ENCODE measurements around the gene PRRX1.

Gene PRRX1

DNA sequence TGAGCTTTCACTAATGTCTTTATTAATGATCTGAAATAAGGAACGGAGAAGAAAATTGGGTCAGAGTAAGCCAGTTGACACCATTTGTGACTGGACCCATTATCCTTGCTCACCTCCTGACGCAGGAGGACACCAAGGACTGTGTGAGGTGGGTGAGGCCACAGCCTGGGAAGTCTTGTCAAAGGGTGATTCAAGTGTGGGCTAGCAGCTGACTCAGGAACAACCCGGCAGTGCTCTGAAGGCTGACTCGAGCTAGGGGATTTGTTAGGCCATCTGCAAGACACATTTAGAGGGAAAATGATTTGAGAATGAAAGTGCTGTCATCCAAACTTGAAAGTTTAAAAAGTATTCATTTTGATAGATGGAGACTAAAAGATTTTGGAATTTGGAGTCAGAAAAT is 21.2 kb downstream of the PRRX1 start:
- DNase-seq (ENCODE audit: low spot score): no peak
- in situ Hi-C loops (cut with MboI; ENCODE audit: low pct_unique_long_range_greater_than_20kb, low sequenced_read_pairs, unreplicated experiment): loop anchor here (25.0 kb wide), 1 partner anchor 202 kb away; no protein-coding TSS in a partner anchor
- TF ChIP-seq, protein P1, sequence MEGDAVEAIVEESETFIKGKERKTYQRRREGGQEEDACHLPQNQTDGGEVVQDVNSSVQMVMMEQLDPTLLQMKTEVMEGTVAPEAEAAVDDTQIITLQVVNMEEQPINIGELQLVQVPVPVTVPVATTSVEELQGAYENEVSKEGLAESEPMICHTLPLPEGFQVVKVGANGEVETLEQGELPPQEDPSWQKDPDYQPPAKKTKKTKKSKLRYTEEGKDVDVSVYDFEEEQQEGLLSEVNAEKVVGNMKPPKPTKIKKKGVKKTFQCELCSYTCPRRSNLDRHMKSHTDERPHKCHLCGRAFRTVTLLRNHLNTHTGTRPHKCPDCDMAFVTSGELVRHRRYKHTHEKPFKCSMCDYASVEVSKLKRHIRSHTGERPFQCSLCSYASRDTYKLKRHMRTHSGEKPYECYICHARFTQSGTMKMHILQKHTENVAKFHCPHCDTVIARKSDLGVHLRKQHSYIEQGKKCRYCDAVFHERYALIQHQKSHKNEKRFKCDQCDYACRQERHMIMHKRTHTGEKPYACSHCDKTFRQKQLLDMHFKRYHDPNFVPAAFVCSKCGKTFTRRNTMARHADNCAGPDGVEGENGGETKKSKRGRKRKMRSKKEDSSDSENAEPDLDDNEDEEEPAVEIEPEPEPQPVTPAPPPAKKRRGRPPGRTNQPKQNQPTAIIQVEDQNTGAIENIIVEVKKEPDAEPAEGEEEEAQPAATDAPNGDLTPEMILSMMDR (IDR thresholded peaks at IDR 0.05; ENCODE audit: extremely low read depth, insufficient read depth, missing control alignments): no peak

DNA sequence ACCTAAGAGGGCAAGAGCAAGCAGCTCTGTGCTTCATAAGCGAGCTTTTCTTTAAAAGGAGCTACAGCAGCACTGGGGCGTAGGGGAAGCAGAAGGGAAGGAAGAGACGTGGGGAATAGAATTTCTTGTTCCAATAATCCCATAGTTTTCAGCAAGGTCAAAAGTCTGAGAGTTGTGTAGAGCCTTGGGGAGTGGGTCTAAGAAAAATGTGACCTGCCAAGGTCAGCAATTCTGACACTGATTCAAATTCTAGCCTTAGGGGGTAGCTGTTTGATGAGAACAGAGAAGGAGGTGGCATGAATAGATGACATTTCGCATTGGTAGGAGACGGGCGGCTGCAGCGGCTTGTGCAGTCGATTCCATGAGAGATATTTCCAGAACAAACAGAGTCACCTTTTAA is 22.4 kb downstream of the PRRX1 start:
- DNase-seq (ENCODE audit: low spot score): no peak
- in situ Hi-C loops (cut with MboI; ENCODE audit: low pct_unique_long_range_greater_than_20kb, low sequenced_read_pairs, unreplicated experiment): loop anchor here (25.0 kb wide), 1 partner anchor 201 kb away; no protein-coding TSS in a partner anchor
- TF ChIP-seq, protein P1 (IDR thresholded peaks at IDR 0.05; ENCODE audit: extremely low read depth, insufficient read depth, missing control alignments): no peak

DNA sequence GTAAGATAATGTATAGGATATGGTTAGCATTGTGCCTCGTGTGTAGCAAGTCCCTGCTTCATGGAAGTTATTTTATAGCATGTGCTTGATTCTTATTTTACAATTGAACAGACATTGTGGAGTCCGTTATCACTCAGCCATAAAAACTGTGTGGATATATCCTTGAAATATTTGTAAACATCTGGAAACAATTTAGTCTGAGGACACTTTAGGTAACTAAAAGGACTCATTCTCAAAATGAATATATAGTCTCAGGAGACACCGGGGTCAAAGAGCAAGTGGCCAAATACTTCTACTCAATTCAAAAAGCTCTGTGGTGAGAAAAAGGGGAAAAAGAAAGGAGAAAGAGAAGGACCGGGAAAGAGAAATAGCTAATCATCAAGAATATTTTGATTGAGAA is 23.7 kb downstream of the PRRX1 start:
- no peak for DNase-seq (ENCODE audit: low spot score)
- in situ Hi-C loops (cut with MboI; ENCODE audit: low pct_unique_long_range_greater_than_20kb, low sequenced_read_pairs, unreplicated experiment): loop anchor here (25.0 kb wide), 1 partner anchor 200 kb away; no protein-coding TSS in a partner anchor
- TF ChIP-seq, protein P1 (IDR thresholded peaks at IDR 0.05; ENCODE audit: extremely low read depth, insufficient read depth, missing control alignments): no peak

DNA sequence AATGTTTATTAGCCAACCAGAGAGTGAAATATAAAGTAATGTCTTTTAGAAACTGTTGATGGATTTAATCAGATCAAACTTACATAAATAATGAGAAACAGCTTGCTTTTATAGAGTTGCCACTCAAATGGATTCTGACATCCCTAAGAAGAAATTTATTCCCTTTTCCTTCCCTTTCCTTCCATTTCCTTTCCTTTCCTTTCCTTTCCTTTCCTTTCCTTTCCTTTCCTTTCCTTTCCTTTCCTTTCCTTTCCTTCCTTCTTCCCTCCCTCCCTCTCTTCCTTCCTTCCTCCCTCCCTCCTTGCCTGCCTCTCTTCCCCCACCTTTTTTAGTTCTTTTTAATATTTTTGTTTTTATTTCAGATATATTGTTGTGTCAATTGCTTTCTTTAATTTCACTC is 27.3 kb downstream of the PRRX1 start:
- TF ChIP-seq, protein P1 (IDR thresholded peaks at IDR 0.05; ENCODE audit: extremely low read depth, insufficient read depth, missing control alignments): no peak
- DNase-seq (ENCODE audit: low spot score): no peak
- in situ Hi-C loops (cut with MboI; ENCODE audit: low pct_unique_long_range_greater_than_20kb, low sequenced_read_pairs, unreplicated experiment): loop anchor here (25.0 kb wide), 1 partner anchor 196 kb away; no protein-coding TSS in a partner anchor

DNA sequence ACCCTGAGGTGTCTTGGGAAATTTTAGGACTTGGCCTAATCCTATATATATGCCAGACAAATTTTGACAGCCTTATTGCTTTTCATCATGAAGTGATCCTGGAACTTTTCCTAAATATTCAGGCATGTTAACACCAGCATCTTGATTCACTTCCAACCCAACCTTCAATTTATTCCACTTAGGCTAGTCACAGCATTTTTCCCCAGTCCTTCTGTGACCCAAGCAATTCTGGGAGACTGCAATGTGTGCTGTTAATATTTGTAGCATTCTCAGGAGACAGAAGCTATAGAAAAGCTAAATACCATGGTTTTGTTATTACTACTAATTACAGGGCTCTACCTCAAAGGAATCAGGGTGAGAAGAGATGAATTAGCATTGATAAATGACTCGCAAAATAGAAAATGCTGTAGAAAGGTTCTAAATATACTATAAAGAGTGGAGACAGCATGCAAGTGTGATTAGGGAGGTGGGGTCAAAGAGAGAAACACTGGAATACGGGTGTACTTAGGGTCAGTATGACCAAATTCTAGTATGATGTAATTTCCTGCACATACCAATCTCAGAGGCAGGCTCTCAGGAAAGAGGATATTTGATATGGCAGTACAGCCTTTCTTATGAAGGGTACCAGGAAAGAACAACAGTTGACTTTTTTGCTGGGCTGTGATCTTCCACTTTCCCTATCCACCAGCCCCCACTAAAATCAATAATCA is 29.1 kb downstream of the PRRX1 start:
- in situ Hi-C loops (cut with MboI; ENCODE audit: low pct_unique_long_range_greater_than_20kb, low sequenced_read_pairs, unreplicated experiment): loop anchor here (25.0 kb wide), 1 partner anchor 194 kb away; no protein-coding TSS in a partner anchor
- no peak for DNase-seq (ENCODE audit: low spot score)
- TF ChIP-seq, protein P1 (IDR thresholded peaks at IDR 0.05; ENCODE audit: extremely low read depth, insufficient read depth, missing control alignments): no peak

DNA sequence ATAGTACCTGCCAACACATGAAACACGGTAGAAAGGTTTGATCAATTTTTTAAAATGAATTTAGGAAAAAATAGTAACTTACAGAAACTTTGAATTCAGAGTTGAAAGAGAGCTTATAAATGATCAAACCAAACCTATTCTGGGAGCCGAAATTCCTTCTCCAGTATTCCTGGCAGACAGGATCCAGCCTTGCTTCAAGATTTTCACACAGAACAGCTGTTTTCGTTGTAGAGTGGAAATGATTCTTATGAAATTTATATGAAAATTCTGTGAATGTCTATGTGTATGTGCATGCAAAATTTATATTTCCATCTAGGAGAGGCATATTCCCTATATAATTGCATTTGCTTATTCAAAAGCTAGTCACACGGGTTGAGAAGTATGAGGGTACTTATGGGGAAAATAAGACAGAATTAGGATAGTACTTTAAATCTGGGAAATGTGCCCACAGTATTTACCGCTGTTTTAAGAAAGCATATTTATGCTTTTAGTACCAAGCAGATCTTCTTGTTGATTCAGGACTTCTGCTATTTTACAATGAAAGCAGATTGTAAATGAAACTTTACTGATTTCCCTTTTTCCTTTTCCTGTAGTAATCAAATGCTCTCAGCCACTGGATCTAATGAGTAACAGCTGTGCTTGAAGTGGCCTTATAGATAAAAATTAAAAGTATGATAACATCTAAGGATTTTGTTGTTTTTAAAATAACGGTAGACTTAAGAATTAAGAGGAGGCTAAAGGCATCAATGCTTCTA is 30.4 kb downstream of the PRRX1 start:
- TF ChIP-seq, protein P1 (IDR thresholded peaks at IDR 0.05; ENCODE audit: extremely low read depth, insufficient read depth, missing control alignments): no peak
- in situ Hi-C loops (cut with MboI; ENCODE audit: low pct_unique_long_range_greater_than_20kb, low sequenced_read_pairs, unreplicated experiment): loop anchor here (25.0 kb wide), 1 partner anchor 193 kb away; no protein-coding TSS in a partner anchor
- DNase-seq (ENCODE audit: low spot score): no peak

All from GM13977 (cell line).